NB4 (cell line): ENCODE results near the gene INO80B.
A peak's percentile ranks its signal among the peaks of the same experiment; 100 is the strongest.

ENCODE experiments used
- DNase-seq: peaks from one replicate; pipeline ENCODE4 v3.0.0; 2010; ENCODE audit warnings: low read depth
- H3K4me3 ChIP-seq: one replicate; pipeline ENCODE4 v1.5.1; 2011; ENCODE audit warnings: mild to moderate bottlenecking, low read depth, low read length, moderate library complexity
- CTCF ChIP-seq: IDR thresholded peaks from one replicate; pipeline ENCODE4 v1.5.1; 2012; ENCODE audit warnings: low read depth, low read length
- MAX ChIP-seq: IDR thresholded peaks from 2 replicates; pipeline ENCODE4 v1.6.1; 2011; ENCODE audit warnings: low read depth, low read length
- MYC ChIP-seq: IDR thresholded peaks from 2 replicates; pipeline ENCODE4 v1.6.1; 2011; ENCODE audit warnings: low read depth, low read length
- POLR2A ChIP-seq: IDR thresholded peaks from 2 replicates; pipeline ENCODE4 v1.6.1; 2011; ENCODE audit warnings: mild to moderate bottlenecking; ENCODE audit not compliant: insufficient read length; ENCODE audit errors: extremely low read depth

Gene INO80B

GRCh38 chr2:74428675-74429074, 26.2 kb upstream of the INO80B start:
- no peak for DNase-seq
- H3K4me3 ChIP-seq, result no peak overlapping the region
- no peak for TF ChIP-seq CTCF
- TF ChIP-seq POLR2A, result no peak
- TF ChIP-seq MYC, result no peak
- TF ChIP-seq MAX, result no peak

GRCh38 chr2:74429487-74430451, 25.1 kb upstream of the INO80B start:
- TF ChIP-seq POLR2A, result no peak
- no peak for TF ChIP-seq MAX
- no peak for TF ChIP-seq CTCF
- TF ChIP-seq MYC, result no peak
- H3K4me3 ChIP-seq, result no peak overlapping the region
- no peak for DNase-seq

GRCh38 chr2:74430502-74430901, 24.4 kb upstream of the INO80B start:
- no peak for TF ChIP-seq POLR2A
- TF ChIP-seq MYC, result no peak
- no peak for TF ChIP-seq MAX
- no peak for TF ChIP-seq CTCF
- H3K4me3 ChIP-seq, result no peak overlapping the region
- DNase-seq, result no peak

GRCh38 chr2:74436111-74436805, 18.6 kb upstream of the INO80B start:
- no peak for TF ChIP-seq POLR2A
- no peak for TF ChIP-seq CTCF
- TF ChIP-seq MYC, result no peak
- no peak for TF ChIP-seq MAX
- DNase-seq, result no peak
- no peak overlapping the region for H3K4me3 ChIP-seq

- TF ChIP-seq POLR2A (no peak), MYC (no peak)
- no peak overlapping the region for H3K4me3 ChIP-seq
- DNase-seq, result peak; percentile 93
These were observed 17.8 kb upstream of the INO80B start for GRCh38 chr2:74436848-74437695.
